HS-27A (cell line): ENCODE data around the gene NDUFAF4.
"Not testable (repeated sequence)": the region's sequence is repeated elsewhere in the genome, so short reads cannot be mapped to it uniquely, and the experiment has no call there.

Experiments
- DNase-seq: peaks from one replicate; pipeline ENCODE4 v3.0.0-alpha.2; 2012; ENCODE audit warnings: low read depth, missing footprints

Gene NDUFAF4

GRCh38 chr6:96899019-96899418, 1.3 kb upstream of the NDUFAF4 start:
- no peak for DNase-seq

GRCh38 chr6:96898241-96898851, 655 bp upstream of the NDUFAF4 start:
- no peak for DNase-seq

GRCh38 chr6:96889146-96889545, 8.5 kb downstream of the NDUFAF4 start:
- DNase-seq = no peak

GRCh38 chr6:96888745-96889144, 8.9 kb downstream of the NDUFAF4 start:
- DNase-seq = no peak

GRCh38 chr6:96886519-96886918, 11.2 kb downstream of the NDUFAF4 start:
- DNase-seq = no peak

GRCh38 chr6:96885187-96885631, 12.5 kb downstream of the NDUFAF4 start:
- not testable (repeated sequence) for DNase-seq

GRCh38 chr6:96878143-96878542, 19.5 kb downstream of the NDUFAF4 start:
- no peak for DNase-seq

GRCh38 chr6:96876886-96877545, 20.7 kb downstream of the NDUFAF4 start:
- no peak for DNase-seq

GRCh38 chr6:96872976-96873375, 24.7 kb downstream of the NDUFAF4 start:
- no peak for DNase-seq

GRCh38 chr6:96865055-96865405, 32.7 kb downstream of the NDUFAF4 start:
- DNase-seq = no peak

- no peak for DNase-seq
These were observed 33.3 kb downstream of the NDUFAF4 start for GRCh38 chr6:96864216-96865054.

GRCh38 chr6:96862560-96862959, 35.1 kb downstream of the NDUFAF4 start:
- DNase-seq = no peak

- no peak for DNase-seq
These were observed 36.1 kb downstream of the NDUFAF4 start for GRCh38 chr6:96861588-96861987.

GRCh38 chr6:96856856-96857255, 40.8 kb downstream of the NDUFAF4 start:
- no peak for DNase-seq

- DNase-seq = no peak
These were observed 44.6 kb downstream of the NDUFAF4 start for GRCh38 chr6:96853083-96853482.

GRCh38 chr6:96852605-96853004, 45.1 kb downstream of the NDUFAF4 start:
- DNase-seq = no peak

GRCh38 chr6:96851858-96852257, 45.8 kb downstream of the NDUFAF4 start:
- no peak for DNase-seq

- DNase-seq = no peak
These were observed 48.1 kb downstream of the NDUFAF4 start for GRCh38 chr6:96849615-96850014.

- DNase-seq = no peak
These were observed 53.2 kb downstream of the NDUFAF4 start for GRCh38 chr6:96844530-96844929.

GRCh38 chr6:96841345-96841744, 56.3 kb downstream of the NDUFAF4 start:
- DNase-seq = no peak
